NCI-H187 treated with DMSO at 0.1 percent for 48 hours (cell line): Measurements from ENCODE around the gene MC1R.
A peak's percentile ranks its signal among the peaks of the same experiment; 100 is the strongest.
"Not testable (repeated sequence)": the region's sequence is repeated elsewhere in the genome, so short reads cannot be mapped to it uniquely, and the experiment has no call there.

Experiments
- DNase-seq: peaks from one replicate; lab custom pipeline; 2025; lab: John Stamatoyannopoulos, UW

MC1R gene

GRCh38 chr16:89918453-89919347 lies at the start of gene MC1R:
Gene MC1R (plus strand): TSS chr16:89918862. CDS start chr16:89919259, 397 bp downstream.
- DNase-seq: no peak

GRCh38 chr16:89869911-89870310 lies 48.8 kb upstream of the MC1R start:
- DNase-seq: no peak

- DNase-seq: no peak
Measured at GRCh38 chr16:89870440-89870839, 48.2 kb upstream of the MC1R start.

GRCh38 chr16:89871895-89872294 lies 46.8 kb upstream of the MC1R start:
- DNase-seq: no peak

- peak; percentile 24 for DNase-seq
Measured at GRCh38 chr16:89873109-89873971, 45.3 kb upstream of the MC1R start, which contains the start of gene TCF25. Gene TCF25 (plus strand): TSS chr16:89873592. CDS start chr16:89873668, 76 bp downstream.

- peak; percentile 7 for DNase-seq
Measured at GRCh38 chr16:89873972-89874689, 44.5 kb upstream of the MC1R start.

- not testable (repeated sequence) for DNase-seq
Measured at GRCh38 chr16:89879123-89879522, 39.5 kb upstream of the MC1R start.

- DNase-seq: peak; percentile 9
Measured at GRCh38 chr16:89880477-89881367, 37.9 kb upstream of the MC1R start.

- DNase-seq: no peak
Measured at GRCh38 chr16:89881368-89881730, 37.3 kb upstream of the MC1R start.

- DNase-seq: no peak
Measured at GRCh38 chr16:89883346-89884040, 35.2 kb upstream of the MC1R start.

GRCh38 chr16:89884041-89884421 lies 34.6 kb upstream of the MC1R start:
- DNase-seq: no peak

GRCh38 chr16:89887243-89887642 lies 31.4 kb upstream of the MC1R start:
- DNase-seq: no peak

- no peak for DNase-seq
Measured at GRCh38 chr16:89890200-89890599, 28.5 kb upstream of the MC1R start.

- no peak for DNase-seq
Measured at GRCh38 chr16:89890886-89891657, 27.6 kb upstream of the MC1R start.

GRCh38 chr16:89892055-89892630 lies 26.5 kb upstream of the MC1R start:
- DNase-seq: no peak

- DNase-seq: no peak
Measured at GRCh38 chr16:89892635-89893034, 26.0 kb upstream of the MC1R start.

- DNase-seq: no peak
Measured at GRCh38 chr16:89893642-89894548, 24.8 kb upstream of the MC1R start.
